HL-60/S4 treated with retinoic acid at 250 ng/mL for 4 days and 3 days (cell line): ENCODE data around the gene C14orf39.
"Not testable (repeated sequence)": the region's sequence is repeated elsewhere in the genome, so short reads cannot be mapped to it uniquely, and the experiment has no call there.

ENCODE experiments used
- in situ Hi-C: fragments of 300-500 bp; cut with MboI; formaldehyde crosslinking; loops from 2 replicates; pipeline ENCODE4 v1.7.0; 2022; ENCODE audit warnings: low sequenced_read_pairs

The C14orf39 gene

DNA sequence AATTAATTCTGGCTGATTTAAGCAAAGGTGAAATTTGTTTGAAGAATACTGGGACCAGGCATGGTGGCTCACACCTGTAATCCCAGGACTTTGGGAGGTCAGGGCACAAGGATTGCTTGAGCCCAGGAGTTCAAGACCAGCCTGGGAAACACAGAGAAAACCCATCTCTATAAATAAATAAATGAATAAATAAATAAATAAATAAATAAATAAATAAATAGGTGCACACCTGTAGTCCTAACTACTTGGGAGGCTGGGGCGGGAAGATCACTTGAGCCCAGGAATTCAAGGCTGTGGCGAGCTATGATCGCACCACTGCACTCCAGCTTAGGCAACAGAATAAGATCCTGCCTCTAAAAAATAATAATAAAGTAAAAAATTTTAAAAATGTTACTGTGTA lies 4.4 kb upstream of the C14orf39 start:
- in situ Hi-C loops: no loop called here

GRCh38 chr14:60488175-60488574 lies 2.3 kb upstream of the C14orf39 start:
- in situ Hi-C loops: no loop called here

DNA sequence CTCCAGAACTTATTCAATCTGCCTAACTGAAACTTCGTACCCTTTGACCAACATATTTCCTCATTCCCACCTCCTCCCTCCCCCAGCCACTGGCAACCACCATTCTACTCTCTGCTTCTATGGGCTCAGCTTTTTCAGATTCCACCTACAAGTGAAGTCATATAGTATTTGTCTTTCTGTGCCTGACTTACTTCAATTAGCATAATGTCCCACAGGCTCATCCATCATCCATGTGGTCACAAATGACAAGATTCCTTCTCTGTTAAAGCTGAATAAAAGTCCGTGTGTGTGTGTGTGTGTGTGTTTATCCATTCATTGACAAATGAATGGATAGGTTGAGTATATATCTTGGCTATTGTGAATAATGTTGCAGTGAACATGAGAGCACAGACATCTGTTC lies 1.3 kb upstream of the C14orf39 start:
- in situ Hi-C loops: no loop called here

GRCh38 chr14:60485057-60485597 lies 736 bp downstream of the C14orf39 start:
- in situ Hi-C loops: no loop called here

DNA sequence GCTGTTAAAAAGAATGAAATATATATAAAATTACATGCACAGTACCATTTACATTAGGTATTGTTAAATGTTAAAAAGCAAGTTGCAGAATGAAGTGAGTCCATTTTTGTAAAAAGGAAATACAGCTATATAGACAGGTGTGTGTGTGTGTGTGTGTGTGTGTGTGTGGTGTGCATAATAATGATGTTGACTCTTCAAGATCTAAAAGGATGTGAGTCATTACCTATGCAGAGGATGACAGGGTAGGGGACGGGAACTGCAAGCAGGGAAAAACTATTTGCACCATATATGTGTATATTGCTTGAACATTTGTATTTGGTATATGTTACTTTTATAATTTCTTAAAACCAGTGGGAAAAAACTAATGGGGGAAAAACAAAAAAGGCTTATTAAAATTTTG lies 3.1 kb downstream of the C14orf39 start:
- in situ Hi-C loops: no loop called here

DNA sequence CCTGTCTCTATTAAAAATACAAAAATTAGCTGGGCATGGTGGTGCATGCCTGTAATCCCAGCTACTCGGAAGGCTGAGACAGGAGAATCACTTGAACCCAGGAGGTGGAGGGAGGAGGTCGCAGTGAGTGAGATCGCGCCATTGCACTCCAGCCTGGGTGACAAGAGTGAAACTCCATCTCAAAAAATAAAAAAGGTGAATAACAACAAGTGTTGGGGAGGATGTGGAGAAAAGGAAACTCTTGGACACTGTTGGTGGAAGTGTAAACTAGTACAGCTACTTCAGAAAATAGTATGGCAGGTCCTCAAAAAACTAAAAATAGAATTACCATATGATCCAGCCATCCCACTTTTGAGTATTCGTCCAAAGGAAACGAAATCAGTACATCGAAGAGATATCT lies 5.6 kb downstream of the C14orf39 start:
- in situ Hi-C loops: not testable (repeated sequence)

GRCh38 chr14:60455875-60456274 lies 30.0 kb downstream of the C14orf39 start:
- in situ Hi-C loops: no loop called here

DNA sequence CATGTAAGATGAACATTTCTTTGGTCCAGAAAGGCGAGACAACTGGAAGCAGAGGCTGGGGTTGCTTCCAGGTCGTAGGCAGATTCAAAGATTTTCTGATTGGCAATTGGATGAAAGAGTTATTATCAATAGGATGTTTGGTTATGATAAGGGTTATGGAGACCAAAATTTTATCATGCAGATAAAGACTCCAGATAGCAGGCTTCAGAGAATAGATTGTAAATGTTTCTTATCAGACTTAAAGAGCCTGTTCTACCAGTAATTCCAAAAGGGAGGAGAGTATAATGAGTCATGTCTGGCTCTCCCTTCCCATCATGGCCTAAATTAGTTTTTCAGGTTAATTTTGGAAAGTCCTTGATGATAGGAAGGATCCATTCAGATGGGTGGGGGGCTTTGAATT lies 55.6 kb downstream of the C14orf39 start:
- in situ Hi-C loops: no loop called here

GRCh38 chr14:60420050-60420449 lies 65.8 kb downstream of the C14orf39 start:
- in situ Hi-C loops: no loop called here

DNA sequence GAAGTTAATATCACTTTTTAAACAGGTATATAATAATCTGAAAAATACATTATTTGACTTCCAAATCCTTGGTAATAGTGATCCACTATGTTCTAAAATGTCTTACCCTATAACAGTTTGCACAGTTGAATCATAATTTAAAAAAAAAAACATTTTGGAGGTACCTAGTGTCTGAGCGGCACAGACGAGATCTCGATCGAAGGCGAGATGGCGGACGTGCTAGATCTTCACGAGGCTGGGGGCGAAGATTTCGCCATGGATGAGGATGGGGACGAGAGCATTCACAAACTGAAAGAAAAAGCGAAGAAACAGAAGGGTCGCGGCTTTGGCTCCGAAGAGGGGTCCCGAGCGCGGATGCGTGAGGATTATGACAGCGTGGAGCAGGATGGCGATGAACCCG lies 88.3 kb downstream of the C14orf39 start:
- in situ Hi-C loops: not testable (repeated sequence)

GRCh38 chr14:60396718-60397343 lies 89.0 kb downstream of the C14orf39 start:
- in situ Hi-C loops: no loop called here
